ENCODE results near the gene RASA3.
"Not testable (repeated sequence)": the region's sequence is repeated elsewhere in the genome, so short reads cannot be mapped to it uniquely, and the experiment has no call there.

RASA3 gene

DNA sequence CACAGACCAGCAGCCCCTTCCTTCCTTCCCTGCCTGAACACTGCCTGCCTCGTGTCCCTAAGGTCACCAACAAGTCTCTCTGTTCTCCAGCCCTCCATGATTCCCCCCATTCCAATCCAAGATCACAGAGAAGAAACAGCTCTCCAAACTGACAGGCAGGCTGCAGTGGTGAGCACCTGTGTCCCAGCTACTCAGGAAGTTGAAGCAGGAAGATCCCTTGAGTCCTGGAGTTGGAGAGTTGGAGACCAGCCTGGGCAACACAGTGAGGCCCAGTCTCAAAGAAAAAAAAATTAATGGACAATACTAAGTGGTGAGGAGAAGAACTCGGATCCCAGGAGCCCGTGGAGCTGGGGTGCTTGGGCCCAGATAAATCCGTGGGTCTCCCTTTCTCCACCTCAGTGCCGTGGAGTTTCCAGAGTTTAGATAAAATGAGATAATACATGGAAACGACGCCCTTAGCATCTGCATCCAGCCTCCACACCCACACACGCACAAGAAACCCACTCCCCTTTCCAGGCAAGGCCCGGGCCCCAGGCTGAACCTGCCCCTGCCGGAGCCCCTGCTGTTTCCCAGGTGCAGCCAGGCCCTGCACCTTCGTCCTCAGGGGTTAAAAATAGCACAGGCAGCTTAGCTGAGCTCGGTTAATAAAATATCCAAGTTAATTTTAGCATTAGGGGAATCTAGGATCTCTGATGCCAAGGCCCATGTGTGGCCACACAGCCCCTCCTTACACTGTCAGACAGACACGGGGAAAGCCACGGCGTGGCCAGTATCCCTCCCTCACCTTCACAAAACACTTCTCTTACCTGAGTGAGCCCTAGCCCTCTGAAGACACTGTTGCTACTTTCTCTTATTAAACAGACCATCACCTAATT is 4.7 kb downstream of the RASA3 start:
- no peak for DNase-seq (ENCODE audit: low read depth in 2 of 2, low spot score in 1 of 2)

DNA sequence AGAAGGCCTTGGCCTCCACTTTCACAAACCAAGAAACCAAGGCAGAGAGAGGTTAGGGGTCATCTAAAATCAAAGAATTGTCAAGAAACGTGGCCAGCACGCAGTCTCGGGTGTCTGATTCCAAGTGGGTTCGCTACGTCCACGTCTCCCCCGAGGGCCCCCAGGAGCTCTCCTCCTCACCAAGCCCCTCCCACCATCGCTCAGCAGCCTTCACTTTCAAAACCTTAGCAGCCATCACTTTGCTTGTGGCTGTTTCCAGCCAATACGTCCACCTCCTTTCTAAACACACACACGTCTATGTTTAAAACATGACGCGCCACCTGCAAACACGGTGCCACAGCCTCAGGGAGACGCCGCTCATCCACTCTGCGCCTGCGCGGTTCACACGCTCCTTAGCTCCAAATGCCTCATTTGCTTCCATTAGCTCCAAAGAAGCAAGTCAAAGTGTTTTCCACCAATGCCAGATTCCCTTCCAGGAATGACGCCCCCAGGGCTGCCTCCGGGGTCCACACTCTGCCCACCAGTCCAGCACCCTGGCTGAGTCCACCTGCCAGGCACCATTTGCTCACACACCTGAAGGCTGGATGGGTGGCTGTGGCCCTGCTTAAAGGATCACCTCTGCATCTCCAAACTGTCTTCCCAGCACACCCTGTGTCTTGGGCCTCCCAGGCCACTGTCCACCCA is 5.5 kb downstream of the RASA3 start:
- DNase-seq (ENCODE audit: low read depth in 2 of 2, low spot score in 1 of 2): no peak

DNA sequence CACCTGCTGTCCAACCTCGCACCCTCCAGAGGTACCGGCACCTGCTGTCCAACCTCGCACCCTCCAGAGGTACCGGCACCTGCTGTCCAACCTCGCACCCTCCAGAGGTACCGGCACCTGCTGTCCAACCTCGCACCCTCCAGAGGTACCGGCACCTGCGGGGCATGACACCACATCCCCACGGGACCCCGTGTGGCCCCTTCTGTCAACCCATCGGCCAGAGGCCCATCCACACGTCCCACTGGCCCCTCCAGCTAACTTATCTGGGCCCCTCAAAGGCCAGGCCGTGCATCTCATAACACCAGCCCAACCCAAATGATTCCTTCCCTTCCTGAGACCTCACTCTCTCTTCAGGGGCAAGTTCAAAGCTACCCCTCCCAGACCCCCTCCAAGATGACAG is 6.3 kb downstream of the RASA3 start:
- DNase-seq (ENCODE audit: low read depth in 2 of 2, low spot score in 1 of 2): not testable (repeated sequence)

DNA sequence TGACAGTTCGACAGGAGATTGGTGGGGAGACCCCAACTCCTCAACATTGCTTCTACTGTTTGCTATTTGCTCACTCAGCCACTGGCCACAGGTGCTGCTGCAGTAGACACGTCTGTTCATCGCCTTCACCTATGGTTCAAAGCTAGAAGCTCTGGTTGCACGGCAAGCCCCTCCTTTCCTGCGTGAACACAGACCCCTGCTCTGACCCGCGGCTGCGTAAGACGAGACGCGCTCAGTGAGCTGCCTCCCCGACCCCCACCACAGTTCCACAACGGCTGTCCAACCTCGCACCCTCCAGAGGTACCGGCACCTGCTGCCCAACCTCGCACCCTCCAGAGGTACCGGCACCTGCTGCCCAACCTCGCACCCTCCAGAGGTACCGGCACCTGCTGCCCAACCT is 6.8 kb downstream of the RASA3 start:
- DNase-seq (ENCODE audit: low read depth in 2 of 2, low spot score in 1 of 2): no peak

DNA sequence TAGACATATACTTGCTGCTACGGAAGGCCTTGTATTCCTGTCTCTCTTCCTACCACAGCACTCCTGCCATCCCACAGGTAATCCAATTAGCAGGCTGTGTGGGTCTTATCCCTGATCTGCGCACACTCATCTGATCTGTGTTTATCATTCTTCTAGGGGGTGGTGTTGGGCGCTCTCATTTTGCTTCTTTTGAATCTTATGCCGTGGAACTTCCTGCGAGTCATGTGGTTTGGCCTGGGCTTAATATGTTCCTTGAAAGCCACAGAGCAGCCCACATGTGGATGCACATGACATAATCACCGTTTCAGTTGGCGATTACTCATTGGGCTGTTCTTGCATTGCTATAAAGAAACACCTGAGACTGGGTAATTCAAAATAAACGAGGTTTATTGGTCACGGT is 7.5 kb downstream of the RASA3 start:
- DNase-seq (ENCODE audit: low read depth in 2 of 2, low spot score in 1 of 2): peak in 1 of 2 donors; percentile 48

DNA sequence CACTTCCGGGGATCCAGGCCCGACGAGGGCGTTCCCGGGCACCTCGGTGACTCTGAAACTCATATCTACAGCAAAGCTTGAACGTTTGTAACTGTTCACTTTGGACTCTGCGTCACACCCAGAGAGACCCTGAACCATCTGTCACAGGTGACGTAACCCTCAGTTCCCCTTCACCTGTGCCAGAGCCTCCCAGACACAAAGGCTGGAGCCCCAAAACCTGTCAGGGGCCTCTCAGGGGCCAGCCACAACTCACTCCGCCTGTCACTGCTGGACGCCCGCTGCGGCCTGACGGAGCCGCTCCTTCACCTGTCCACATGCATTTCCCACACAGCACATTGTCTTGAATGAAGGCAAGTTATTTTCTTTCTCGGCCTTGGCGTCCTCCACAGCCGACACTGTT is 8.0 kb downstream of the RASA3 start:
- DNase-seq (ENCODE audit: low read depth in 2 of 2, low spot score in 1 of 2): no peak

DNA sequence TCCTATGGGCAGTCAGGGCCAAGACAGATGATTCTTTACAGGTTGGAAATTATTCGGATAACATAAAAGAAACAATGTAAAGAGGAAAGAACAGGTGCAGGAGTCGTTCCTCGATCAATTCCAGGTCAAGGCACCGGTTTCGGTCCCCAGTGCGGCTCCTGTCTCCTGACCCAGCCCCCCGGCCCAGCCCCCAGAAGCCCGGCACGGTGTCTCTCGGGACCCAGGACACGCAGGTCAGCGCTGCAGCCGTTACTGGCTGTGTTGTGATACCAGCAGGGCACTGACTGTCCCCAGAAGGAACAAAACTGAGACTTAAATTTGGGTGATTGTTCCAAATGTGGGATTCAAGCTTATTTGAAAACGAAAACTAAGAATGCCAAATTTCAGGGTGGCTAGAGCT is 8.5 kb downstream of the RASA3 start:
- no peak for DNase-seq (ENCODE audit: low read depth in 2 of 2, low spot score in 1 of 2)

DNA sequence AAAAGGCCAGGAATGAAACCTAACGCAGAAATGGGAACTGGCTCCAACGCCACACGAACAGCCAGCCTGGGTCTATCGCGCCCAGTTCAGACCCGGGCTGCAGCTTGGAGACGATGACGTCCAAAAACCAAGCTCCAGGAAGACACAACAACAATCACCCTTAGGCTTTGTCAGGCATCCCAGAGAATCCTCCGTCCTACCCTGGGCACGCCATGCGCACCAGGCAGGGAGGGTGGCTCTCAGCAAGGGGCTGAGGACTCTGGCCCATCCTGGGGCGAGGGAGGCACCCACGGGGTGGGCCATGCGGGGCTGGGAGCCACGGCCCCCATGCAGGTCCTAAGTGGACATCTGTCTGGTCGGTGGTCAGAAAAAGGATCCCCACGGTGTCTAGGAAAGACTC is 9.0 kb downstream of the RASA3 start:
- DNase-seq (ENCODE audit: low read depth in 2 of 2, low spot score in 1 of 2): no peak

DNA sequence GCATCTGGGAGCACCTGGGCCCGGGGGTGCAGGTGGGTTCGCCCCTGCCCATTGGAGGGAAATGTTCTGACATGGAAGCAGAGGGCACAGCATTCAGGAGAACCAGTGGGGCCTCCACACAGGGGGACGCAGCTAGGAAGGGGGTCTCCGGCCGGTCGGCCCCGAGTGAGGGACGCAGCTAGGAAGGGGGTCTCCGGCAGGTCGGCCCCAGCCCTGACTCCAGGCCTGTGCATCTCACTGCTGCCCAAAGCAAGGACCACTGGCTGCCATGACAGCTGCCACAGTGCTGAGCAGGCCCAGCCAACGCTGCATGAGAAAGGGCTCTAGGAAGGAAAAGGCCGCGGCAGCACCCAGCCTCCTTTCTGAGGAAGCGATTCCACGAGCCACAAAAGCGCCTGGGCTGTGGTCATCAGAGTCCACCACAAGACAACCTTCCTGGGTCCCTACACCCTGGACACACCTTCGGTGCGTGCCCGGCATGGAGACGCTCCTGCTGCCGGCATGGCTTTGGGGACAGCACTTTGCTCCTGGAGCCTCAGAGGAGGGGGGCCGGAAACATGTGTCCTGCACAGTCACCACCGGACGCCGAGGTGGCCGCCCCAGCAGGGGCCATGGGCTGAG is 9.7 kb downstream of the RASA3 start:
- no peak for DNase-seq (ENCODE audit: low read depth in 2 of 2, low spot score in 1 of 2)

DNA sequence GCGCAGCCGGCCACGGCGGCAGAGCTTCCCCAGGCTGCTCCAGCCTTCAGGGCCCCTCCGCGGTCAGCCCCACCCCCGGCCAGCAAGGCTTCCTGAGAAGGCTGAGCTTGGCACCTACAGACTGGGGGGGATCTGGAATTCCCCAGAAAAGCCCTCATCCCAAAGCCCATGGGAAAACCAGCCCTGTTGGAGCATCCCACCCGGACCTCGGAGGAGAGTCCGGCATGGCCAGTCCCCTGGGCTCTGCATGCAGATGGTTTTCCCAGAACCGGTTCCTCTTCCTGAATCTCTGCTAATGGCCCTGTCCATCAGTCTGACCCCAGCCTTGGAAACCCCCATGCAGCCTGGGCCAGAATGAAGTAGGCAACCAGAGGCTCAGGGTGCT is 10.3 kb downstream of the RASA3 start:
- no peak for DNase-seq (ENCODE audit: low read depth in 2 of 2, low spot score in 1 of 2)

DNA sequence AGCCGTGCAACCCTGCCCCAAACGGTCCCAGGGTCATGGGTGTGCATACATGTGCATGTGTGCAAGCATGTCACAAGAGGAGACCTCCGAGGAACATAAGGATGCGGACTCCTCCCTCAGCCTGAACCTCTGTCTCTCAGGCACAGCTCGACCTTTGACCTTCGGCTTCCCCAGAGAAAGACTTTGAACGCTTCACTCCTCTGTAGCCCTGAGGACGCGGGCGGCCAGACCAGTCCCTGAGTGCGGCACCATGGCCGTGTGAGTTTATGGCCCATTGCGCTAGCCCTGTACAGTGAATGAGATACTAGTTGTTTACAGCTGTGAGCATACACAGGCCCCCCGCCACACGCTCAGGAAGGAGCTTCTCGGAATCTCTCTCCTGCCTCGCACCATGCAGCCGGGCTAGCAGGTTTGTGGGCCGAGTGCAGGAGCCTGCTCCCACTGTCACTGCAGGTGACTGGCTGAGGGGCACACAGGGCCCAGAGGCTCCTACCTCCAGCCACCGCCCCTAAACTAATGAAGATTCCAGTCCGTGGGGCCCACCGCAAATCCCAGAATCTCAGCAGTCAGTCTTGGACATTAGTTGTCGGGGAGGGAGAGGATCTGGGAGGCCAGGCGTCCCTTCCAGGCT is 10.8 kb downstream of the RASA3 start:
- DNase-seq (ENCODE audit: low read depth in 2 of 2, low spot score in 1 of 2): no peak

DNA sequence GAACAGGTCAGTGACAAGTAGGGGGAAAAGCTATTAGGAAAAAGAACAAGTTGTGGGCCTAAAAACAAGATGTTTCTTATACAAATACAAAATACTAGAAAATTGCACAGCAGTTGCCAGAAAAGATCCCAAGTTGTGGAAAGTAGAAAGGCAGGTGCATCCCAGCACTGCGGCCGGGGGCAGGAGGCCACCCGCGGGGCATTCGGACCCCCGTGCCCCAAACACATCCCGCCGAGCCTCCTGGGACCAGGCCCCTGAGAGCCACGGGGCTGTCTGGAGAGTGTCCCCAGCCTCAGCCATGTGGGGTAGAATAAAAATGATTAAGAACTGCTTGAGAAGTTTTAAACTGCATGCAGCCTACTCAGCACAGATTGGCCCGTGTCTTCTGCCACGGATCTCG is 11.4 kb downstream of the RASA3 start:
- DNase-seq (ENCODE audit: low read depth in 2 of 2, low spot score in 1 of 2): no peak

DNA sequence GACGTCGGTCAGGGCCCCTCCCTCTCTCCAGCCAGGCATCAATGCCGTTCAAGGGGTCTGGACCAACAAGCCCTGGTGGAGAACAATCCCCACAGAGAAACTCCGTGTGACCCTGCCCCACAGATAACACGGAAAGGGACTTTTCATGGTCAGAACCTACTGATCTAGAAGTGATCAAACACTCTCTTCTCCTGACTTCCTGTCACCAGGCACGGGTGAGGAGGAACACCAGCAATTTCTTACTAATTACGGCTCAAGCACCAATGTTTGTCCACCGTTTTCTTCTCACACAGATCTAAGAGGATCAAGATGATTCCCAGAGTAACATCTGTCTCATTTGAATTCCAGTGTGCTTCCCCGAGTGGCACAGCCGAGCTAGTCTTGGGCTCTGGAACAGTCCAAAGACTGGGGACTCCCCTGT is 11.8 kb downstream of the RASA3 start:
- DNase-seq (ENCODE audit: low read depth in 2 of 2, low spot score in 1 of 2): no peak

DNA sequence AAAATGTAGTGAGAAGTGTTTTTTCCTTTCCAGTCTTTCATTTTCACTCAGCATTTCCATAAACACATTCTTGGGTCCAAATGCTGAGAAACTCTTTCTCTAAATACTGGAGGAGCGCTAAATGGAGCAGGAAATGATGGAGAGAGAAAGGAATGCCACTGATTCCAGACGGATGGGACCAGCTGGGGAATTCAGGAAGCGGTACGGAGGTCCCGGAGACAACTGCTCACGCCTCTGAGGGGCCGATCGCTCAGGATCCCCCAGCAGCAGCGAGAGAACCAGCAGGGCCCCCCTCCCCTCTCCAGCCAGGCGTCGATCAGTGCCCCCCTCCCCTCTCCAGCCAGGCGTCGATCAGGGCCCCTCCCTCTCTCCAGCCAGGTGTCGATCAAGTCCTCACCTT is 13.2 kb downstream of the RASA3 start:
- DNase-seq (ENCODE audit: low read depth in 2 of 2, low spot score in 1 of 2): no peak

DNA sequence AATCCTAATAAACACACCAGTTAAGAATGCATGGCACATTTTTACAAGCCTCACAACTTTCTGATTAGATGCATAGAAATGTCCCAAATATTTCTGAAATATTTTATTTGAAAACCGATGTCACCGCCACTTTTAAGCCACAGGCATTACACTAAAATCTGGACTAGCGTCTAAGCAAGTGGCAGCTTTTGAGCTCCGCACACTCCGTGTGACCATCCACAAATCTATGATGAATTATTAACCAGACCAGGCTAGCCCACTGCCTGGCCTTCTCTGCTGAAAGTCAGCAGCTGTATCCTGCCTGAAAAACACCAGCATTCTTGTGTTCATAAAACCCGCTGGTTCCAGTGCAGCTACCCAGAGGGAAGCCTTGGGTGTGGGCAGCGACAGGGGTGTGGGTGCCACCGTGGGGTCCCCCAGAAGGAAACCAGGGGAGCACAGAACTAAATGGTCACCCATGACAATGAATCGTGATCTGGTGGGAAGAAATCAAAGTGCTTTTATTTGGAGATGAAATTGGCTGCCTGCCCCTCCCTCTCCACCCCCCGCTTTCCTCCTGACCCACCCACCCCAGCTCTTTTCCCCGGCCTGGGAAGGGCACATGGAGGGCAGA is 13.8 kb downstream of the RASA3 start:
- no peak for DNase-seq (ENCODE audit: low read depth in 2 of 2, low spot score in 1 of 2)

DNA sequence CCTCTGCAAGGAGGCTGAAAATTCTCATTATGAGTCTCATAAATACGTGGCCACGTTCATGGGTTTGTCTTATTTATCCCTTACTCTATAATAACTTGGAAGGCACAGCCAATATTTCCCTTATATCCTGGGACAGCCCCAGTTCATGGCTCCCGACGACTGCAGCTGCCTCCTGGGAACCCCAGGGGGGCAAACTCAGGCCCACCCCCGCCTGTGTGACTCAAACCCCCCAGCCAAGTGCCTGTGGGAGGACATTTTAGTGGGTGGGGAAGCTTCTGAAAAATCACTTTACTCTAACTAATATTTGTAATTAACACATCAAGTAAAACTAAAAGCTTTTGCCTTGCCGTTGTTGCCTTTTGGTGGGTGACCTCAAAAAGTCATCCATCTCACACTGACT is 14.3 kb downstream of the RASA3 start:
- DNase-seq (ENCODE audit: low read depth in 2 of 2, low spot score in 1 of 2): no peak

DNA sequence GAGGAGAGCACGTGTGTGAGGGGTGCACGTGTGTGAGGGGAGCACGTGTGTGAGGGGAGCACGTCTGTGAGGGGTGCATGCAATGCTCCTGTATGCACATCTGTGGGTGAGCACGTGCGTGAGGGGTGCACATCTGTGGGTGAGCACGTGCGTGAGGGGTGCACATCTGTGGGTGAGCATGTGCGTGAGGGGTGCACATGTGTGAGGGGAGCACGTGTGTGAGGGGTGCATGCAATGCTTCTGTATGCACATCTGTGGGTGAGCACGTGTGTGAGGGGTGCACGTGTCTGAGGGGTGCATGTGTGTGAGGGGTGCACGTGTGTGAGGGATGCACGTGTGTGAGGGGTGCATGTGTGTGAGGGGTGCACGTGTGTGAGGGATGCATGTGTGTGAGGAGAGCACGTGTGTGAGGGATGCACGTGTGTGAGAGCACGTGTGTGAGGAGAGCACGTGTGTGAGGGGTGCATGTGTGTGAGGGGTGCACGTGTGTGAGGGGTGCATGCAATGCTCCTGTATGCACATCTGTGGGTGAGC is 15.0 kb downstream of the RASA3 start:
- not testable (repeated sequence) for DNase-seq (ENCODE audit: low read depth in 2 of 2, low spot score in 1 of 2)

DNA sequence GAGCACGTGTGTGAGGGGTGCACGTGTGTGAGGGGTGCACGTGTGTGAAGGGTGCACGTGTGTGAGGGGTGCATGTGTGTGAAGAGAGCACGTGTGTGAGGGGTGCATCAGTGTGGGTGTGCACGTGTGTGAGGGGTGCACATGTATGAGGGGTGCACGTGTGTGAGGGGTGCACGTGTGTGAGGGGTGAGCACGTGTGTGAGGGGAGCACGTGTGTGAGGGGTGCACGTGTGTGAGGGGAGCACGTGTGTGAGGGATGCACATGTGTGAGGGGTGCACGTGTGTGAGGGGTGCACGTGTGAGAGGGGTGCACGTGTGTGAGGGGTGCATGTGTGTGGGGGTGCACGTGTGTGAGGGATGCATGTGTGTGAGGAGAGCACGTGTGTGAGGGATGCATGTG is 15.7 kb downstream of the RASA3 start:
- DNase-seq (ENCODE audit: low read depth in 2 of 2, low spot score in 1 of 2): no peak

DNA sequence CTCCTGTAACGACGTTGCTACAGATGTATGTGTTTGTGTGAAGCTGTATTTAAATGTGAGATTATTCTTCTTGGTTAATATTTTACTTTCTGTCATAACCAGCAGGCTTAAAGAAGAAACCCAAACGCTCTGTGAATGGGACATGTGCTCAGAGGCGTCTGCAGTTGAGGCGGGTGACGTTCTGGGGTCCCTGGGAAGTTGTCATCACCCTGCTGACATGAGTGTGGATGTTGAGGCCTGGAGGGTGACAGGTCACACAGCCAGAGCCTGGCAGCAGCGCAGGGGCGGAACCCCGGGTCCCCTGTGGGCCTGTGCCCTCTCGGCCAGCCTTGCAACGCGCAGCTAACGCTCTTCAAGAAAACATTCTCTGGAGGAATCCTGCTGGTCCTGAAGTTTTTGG is 16.6 kb downstream of the RASA3 start:
- DNase-seq (ENCODE audit: low read depth in 2 of 2, low spot score in 1 of 2): no peak

DNA sequence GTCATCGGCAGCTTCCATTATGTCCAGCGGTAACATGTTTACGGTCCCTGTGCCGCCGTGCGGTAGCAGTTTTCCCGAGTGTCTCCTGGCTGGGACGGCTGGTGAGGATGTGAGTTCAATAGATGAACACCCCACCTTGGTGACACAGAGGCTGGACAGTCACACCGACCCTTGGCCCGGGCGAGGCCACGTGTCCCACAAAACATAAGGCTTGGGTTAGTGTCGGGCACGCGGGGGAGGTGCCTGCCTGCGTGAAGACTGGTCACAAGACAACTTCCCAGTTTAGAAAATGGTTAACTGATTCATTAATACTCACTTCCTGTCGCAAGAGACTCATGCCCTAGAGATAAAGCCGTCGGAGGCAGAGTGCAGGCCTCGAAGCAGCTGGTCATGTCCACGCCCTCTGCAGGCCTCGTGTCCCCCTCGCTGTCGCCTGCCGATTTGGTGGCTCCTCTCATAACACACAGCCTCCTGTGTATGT is 17.2 kb downstream of the RASA3 start:
- no peak for DNase-seq (ENCODE audit: low read depth in 2 of 2, low spot score in 1 of 2)

DNA sequence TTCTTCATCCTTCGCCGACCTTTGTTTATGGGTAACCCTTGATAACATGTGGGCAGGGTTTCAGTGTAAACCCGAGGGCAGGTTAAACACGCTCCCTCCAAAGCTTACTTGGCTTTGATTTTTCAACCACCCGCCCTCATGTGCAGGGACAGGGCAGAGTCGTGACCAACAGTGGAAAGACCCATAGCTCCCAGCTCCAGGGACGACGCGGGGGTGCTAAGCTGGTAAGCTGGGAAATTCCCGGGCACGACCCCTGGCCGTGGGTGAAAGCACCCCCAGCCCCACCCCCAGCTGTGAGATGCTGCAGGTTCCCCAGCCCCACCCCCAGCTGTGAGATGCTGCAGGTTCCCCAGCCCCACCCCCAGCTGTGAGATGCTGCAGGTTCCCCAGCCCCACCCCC is 17.8 kb downstream of the RASA3 start:
- not testable (repeated sequence) for DNase-seq (ENCODE audit: low read depth in 2 of 2, low spot score in 1 of 2)
